Measurements from ENCODE around the gene CPEB3.

Gene CPEB3

DNA sequence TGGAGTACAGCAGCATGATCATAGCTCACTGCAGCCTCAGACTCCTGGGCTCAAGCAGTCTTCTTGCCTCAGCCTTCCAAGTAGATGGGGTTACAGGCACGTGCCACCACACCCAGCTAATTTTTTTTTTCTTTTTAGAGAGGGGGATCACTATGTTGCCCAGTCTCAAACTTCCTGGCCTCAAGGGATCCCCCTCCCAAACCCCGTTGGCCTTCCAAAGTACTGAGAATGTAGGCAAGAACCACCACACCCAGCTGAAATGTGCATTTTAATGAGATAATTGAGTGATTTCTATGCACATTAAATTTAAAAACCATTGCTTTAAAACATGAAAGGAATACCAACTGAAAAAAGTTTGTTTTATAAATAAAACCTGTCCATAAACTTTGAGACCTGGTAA is 25.7 kb upstream of the CPEB3 start:
- ChIA-PET CTCF (interaction anchor here (0.6 kb wide), 1 partner anchor 276 kb away, joined by 4 read pairs; no protein-coding TSS in a partner anchor), POLR2A (no interaction called here)
- no peak for TF ChIP-seq SUZ12 (IDR thresholded peaks at IDR 0.05)
- TF ChIP-seq, protein P1, sequence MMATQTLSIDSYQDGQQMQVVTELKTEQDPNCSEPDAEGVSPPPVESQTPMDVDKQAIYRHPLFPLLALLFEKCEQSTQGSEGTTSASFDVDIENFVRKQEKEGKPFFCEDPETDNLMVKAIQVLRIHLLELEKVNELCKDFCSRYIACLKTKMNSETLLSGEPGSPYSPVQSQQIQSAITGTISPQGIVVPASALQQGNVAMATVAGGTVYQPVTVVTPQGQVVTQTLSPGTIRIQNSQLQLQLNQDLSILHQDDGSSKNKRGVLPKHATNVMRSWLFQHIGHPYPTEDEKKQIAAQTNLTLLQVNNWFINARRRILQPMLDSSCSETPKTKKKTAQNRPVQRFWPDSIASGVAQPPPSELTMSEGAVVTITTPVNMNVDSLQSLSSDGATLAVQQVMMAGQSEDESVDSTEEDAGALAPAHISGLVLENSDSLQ (IDR thresholded peaks at IDR 0.05), result no peak
- TF ChIP-seq TARDBP (IDR thresholded peaks at IDR 0.05), result no peak
- no peak for TF ChIP-seq LEF1 (IDR thresholded peaks at IDR 0.05; ENCODE audit: borderline replicate concordance)
- TF ChIP-seq ELF4 (IDR thresholded peaks at IDR 0.05), result no peak
- no peak for TF ChIP-seq FOXA1 (IDR thresholded peaks at IDR 0.05)
- no peak for TF ChIP-seq CTBP1 (IDR thresholded peaks at IDR 0.05; ENCODE audit: borderline replicate concordance)
- no peak for TF ChIP-seq BHLHE40 (IDR thresholded peaks at IDR 0.05; ENCODE audit: borderline replicate concordance)
- TF ChIP-seq FOXK2 (IDR thresholded peaks at IDR 0.05), result no peak
- TF ChIP-seq ARNT (IDR thresholded peaks at IDR 0.05), result no peak
- TF ChIP-seq HDGF (IDR thresholded peaks at IDR 0.05; ENCODE audit: borderline replicate concordance), result no peak
- TF ChIP-seq ZNF384 (IDR thresholded peaks at IDR 0.05), result no peak
- TF ChIP-seq SP1 (IDR thresholded peaks at IDR 0.05), result no peak
- no peak for TF ChIP-seq NFRKB (IDR thresholded peaks at IDR 0.05)
- no peak for TF ChIP-seq FOXM1 (IDR thresholded peaks at IDR 0.05; ENCODE audit: borderline replicate concordance)
- no peak for TF ChIP-seq L3MBTL2 (conservative IDR thresholded peaks at IDR 0.05)
- no peak for DNase-seq (ENCODE audit: extremely low spot score)

DNA sequence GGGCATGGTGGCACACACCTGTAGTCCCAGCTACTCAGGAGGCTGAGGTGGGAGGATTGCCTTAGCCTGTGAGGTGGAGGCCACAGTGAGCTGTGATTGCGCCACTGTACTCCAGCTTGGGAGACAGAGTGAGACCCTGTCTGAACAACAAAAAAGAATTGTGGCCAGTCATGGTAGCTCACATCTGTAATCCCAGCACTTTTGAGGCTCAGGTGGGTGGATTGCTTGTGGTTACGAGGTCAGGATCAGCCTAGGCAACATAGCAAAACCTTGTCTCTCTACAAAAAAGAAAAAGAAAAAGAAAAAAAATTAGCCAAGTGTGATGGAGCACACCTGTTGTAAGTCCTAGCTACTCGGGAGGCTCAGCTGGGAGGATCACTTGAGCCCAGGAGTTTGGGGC is 22.9 kb upstream of the CPEB3 start:
- DNase-seq (ENCODE audit: extremely low spot score), result no peak
- POLR2A ChIA-PET, result no interaction called here
- CTCF ChIA-PET, result no interaction called here
- TF ChIP-seq HDGF (IDR thresholded peaks at IDR 0.05; ENCODE audit: borderline replicate concordance) (no peak), SUZ12 (IDR thresholded peaks at IDR 0.05) (no peak), SP1 (IDR thresholded peaks at IDR 0.05) (no peak), ZNF384 (IDR thresholded peaks at IDR 0.05) (no peak), TARDBP (IDR thresholded peaks at IDR 0.05) (no peak), BHLHE40 (IDR thresholded peaks at IDR 0.05; ENCODE audit: borderline replicate concordance) (no peak), ELF4 (IDR thresholded peaks at IDR 0.05) (no peak), CTBP1 (IDR thresholded peaks at IDR 0.05; ENCODE audit: borderline replicate concordance) (no peak), ARNT (IDR thresholded peaks at IDR 0.05) (no peak), FOXK2 (IDR thresholded peaks at IDR 0.05) (no peak)
- TF ChIP-seq, protein P1 (IDR thresholded peaks at IDR 0.05), result no peak

DNA sequence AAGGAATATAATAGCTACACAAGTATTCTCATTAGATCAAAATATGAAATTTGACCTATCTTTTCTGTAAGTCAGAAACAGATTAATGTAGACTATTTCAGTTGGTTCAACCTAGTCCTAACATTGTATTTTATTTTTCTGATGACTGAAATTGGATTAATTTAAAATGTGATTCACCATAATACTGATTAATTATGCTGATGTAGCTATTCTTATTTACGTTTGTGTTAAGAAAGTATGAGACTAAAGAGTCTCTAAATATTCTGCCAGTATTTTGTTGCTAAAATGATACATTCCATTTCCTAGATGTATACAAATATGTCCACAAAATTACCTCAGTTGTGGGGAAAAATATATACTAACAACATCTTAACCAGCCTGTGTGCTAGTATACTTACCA is 18.4 kb upstream of the CPEB3 start:
- DNase-seq (ENCODE audit: extremely low spot score), result no peak
- POLR2A ChIA-PET, result no interaction called here
- CTCF ChIA-PET, result no interaction called here
- no peak for TF ChIP-seq ARNT (IDR thresholded peaks at IDR 0.05)
- TF ChIP-seq BHLHE40 (IDR thresholded peaks at IDR 0.05; ENCODE audit: borderline replicate concordance), result no peak
- TF ChIP-seq TARDBP (IDR thresholded peaks at IDR 0.05), result no peak
- TF ChIP-seq L3MBTL2 (conservative IDR thresholded peaks at IDR 0.05), result no peak
- no peak for TF ChIP-seq LEF1 (IDR thresholded peaks at IDR 0.05; ENCODE audit: borderline replicate concordance)
- no peak for TF ChIP-seq FOXK2 (IDR thresholded peaks at IDR 0.05)
- no peak for TF ChIP-seq CTBP1 (IDR thresholded peaks at IDR 0.05; ENCODE audit: borderline replicate concordance)
- TF ChIP-seq, protein P1 (IDR thresholded peaks at IDR 0.05), result no peak
- TF ChIP-seq SUZ12 (IDR thresholded peaks at IDR 0.05), result no peak
- no peak for TF ChIP-seq HDGF (IDR thresholded peaks at IDR 0.05; ENCODE audit: borderline replicate concordance)
- TF ChIP-seq FOXM1 (IDR thresholded peaks at IDR 0.05; ENCODE audit: borderline replicate concordance), result no peak
- TF ChIP-seq ZNF384 (IDR thresholded peaks at IDR 0.05), result no peak
- no peak for TF ChIP-seq FOXA1 (IDR thresholded peaks at IDR 0.05)
- no peak for TF ChIP-seq NFRKB (IDR thresholded peaks at IDR 0.05)
- TF ChIP-seq ELF4 (IDR thresholded peaks at IDR 0.05), result no peak
- no peak for TF ChIP-seq SP1 (IDR thresholded peaks at IDR 0.05)

DNA sequence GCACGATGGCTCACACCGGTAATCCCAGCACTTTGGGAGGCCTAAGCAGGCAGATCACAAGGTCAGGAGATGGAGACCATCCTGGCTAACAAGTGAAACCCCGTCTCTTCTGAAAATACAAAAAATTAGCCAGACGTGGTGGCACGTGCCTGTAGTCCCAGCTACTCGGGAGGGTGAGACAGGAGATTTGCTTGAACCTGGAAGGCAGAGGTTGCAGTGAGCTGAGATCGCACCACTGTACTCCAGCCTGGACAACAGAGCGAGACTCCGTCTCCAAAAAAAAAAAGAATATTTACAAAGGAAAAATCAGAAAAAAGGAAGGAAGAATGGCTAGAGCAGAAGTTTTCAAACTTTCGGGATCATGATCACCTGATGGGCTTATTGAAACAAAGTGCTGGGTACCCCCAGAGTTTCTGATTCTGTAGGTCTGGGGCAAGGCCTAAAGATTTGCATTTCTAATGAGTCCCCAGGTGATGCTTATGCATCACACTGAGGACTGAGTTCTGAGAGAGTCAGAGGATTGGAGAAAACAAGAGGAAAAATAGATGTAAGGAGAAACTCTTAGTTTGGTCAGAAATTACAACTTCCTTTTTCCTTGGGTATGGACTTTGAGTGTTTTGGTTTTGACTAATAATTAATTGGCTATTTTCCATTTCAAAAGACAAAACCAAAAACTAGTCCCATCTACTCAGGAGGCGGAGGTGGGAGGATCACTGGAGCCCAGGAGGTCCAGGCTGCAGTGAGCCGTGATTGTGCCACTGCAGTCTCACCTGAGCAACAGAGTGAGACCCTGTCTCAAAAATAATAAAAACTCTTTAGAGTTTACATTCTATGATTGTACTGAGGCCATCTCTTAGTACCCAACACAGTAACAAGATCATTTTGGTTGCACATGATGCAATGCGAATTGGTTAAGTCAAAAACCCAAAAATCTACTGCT is 14.5 kb upstream of the CPEB3 start:
- no peak for DNase-seq (ENCODE audit: extremely low spot score)
- TF ChIP-seq TARDBP (IDR thresholded peaks at IDR 0.05) (no peak), SUZ12 (IDR thresholded peaks at IDR 0.05) (no peak), L3MBTL2 (conservative IDR thresholded peaks at IDR 0.05) (no peak), CTBP1 (IDR thresholded peaks at IDR 0.05; ENCODE audit: borderline replicate concordance) (no peak), ELF4 (IDR thresholded peaks at IDR 0.05) (no peak), SP1 (IDR thresholded peaks at IDR 0.05) (no peak), ARNT (IDR thresholded peaks at IDR 0.05) (no peak), HDGF (IDR thresholded peaks at IDR 0.05; ENCODE audit: borderline replicate concordance) (no peak), ZNF384 (IDR thresholded peaks at IDR 0.05) (no peak), NFRKB (IDR thresholded peaks at IDR 0.05) (no peak), FOXA1 (IDR thresholded peaks at IDR 0.05) (no peak), LEF1 (IDR thresholded peaks at IDR 0.05; ENCODE audit: borderline replicate concordance) (no peak), FOXK2 (IDR thresholded peaks at IDR 0.05) (no peak), FOXM1 (IDR thresholded peaks at IDR 0.05; ENCODE audit: borderline replicate concordance) (no peak)
- TF ChIP-seq, protein P1 (IDR thresholded peaks at IDR 0.05), result no peak
- ChIA-PET CTCF (no interaction called here), POLR2A (no interaction called here)

DNA sequence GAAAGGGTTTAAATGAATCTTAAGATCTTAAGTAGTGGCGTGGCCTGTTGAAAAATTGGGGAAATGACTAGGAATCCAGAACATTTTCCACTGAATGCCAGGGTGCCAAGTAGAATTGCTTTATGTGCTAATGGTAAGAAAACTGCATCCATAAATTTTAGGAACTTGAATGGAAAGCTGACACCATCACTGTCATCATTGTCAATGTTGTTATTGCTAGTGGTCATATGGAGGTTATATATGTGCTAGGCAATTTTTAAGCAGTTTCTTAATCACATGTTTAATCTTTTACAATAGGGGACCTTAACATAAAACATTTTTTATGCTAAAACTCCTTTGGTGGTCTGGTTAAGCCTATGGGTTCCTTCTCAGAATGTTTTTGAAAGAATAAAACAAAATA is 13.2 kb upstream of the CPEB3 start:
- TF ChIP-seq, protein P1 (IDR thresholded peaks at IDR 0.05), result peak; percentile 56
- TF ChIP-seq NFRKB (IDR thresholded peaks at IDR 0.05), result no peak
- CTCF ChIA-PET, result interaction anchor here (0.9 kb wide), 1 partner anchor 14 kb away, joined by 3 read pairs; no protein-coding TSS in a partner anchor
- POLR2A ChIA-PET, result interaction anchor here (1.1 to 1.6 kb wide), 2 partner anchors 12 to 13 kb away, joined by 4 to 5 read pairs; partner anchors contain the start of genes CPEB3 and MARCHF5
- DNase-seq (ENCODE audit: extremely low spot score), result no peak
